GM12878 (cell line): ENCODE results near the gene HORMAD2. TPM values are rescaled to one million over a fixed set of nuclear protein-coding genes. Genes with fewer than 3 reads are reported as not detected.

ENCODE experiments used
- ATAC-seq: fragments of 200-7000 bp; cut with Tn5 transposase; 3 replicates; pipeline ENCODE4 v1.9.1; 2020; ENCODE audit warnings: mild to moderate bottlenecking, moderate library complexity
- BruUV-seq: library from RNA; stranded (reverse); fragments of 400-500 nt; replicated peaks from 2 replicates; lab custom pipeline; 2021; lab: Mats Ljungman, UMichigan
- CTCF ChIA-PET: fragments of 300-600 bp; sonication (Branson Sonifier 250); formaldehyde crosslinking; extraction: SDS; loops from one replicate; lab custom pipeline; 2021; ENCODE audit warnings: inconsistent platforms; lab: Yijun Ruan, JAX
- POLR2A ChIA-PET: fragments of 350-600 bp; formaldehyde crosslinking; extraction: SDS; loops from one replicate; lab custom pipeline; 2021; ENCODE audit warnings: inconsistent platforms; lab: Charles Lee
- RAD21 ChIA-PET: fragments of 300-600 bp; sonication (Branson Sonifier 250); formaldehyde crosslinking; loops from one replicate; lab custom pipeline; 2023; ENCODE audit warnings: antibody characterized with exemption; ENCODE audit not compliant: unreplicated experiment; lab: Charles Lee
- SMC1A ChIA-PET: fragments of 300-600 bp; sonication (Branson Sonifier 250); formaldehyde crosslinking; loops from one replicate; lab custom pipeline; 2023; ENCODE audit not compliant: unreplicated experiment, uncharacterized antibody; lab: Charles Lee
- DNase-seq: peaks from one replicate; pipeline ENCODE4 v3.0.0-alpha.2; 2011; ENCODE audit warnings: low read depth, low spot score
- FAIRE-seq: peaks from 3 replicates; lab custom pipeline; 2011; peaks lifted over from hg19 to GRCh38; lab: Jason Lieb, UNC
- H2AFZ ChIP-seq: 2 replicates; pipeline ENCODE4 v1.6.0; 2011; ENCODE audit warnings: low read depth, low read length, control low read depth; ENCODE audit not compliant: control insufficient read depth
- H3K27ac ChIP-seq: 2 replicates; pipeline ENCODE4 v1.5.1; 2011; ENCODE audit warnings: control low read depth; ENCODE audit not compliant: control insufficient read depth, insufficient read depth
- H3K27me3 ChIP-seq, 2 experiments: replicated peaks in 1 of 2; 2 replicates each; pipeline versions ENCODE4 v1.6.0 to v1.6.1; 2011; ENCODE audit warnings: low read length in 1 of 2; ENCODE audit not compliant: control insufficient read depth in 2 of 2, insufficient read depth in 2 of 2
- H3K36me3 ChIP-seq, 2 experiments: 2 replicates each; pipeline ENCODE4 v1.5.1; 2011; ENCODE audit warnings: low read length in 1 of 2; ENCODE audit not compliant: control insufficient read depth in 2 of 2, insufficient read depth in 2 of 2
- H3K4me1 ChIP-seq: 2 replicates; pipeline ENCODE4 v1.6.1; 2011; ENCODE audit warnings: mild to moderate bottlenecking, low read length, moderate library complexity, mixed read lengths; ENCODE audit not compliant: control insufficient read depth, insufficient read depth
- H3K4me2 ChIP-seq: 2 replicates; pipeline ENCODE4 v1.6.0; 2011; ENCODE audit warnings: control low read depth; ENCODE audit not compliant: control insufficient read depth, insufficient read depth
- H3K4me3 ChIP-seq: fragments of 200-600 bp; sonication (generic); 2 replicates; pipeline ENCODE4 v1.5.1; 2016
- H3K79me2 ChIP-seq: 2 replicates; pipeline ENCODE4 v1.6.0; 2011; ENCODE audit warnings: low read length; ENCODE audit not compliant: control insufficient read depth, insufficient read depth
- H3K9ac ChIP-seq: 2 replicates; pipeline ENCODE4 v1.8.0; 2011; ENCODE audit warnings: low read length, control low read depth, mixed read lengths; ENCODE audit not compliant: control insufficient read depth, insufficient read depth
- H3K9me3 ChIP-seq: replicated peaks from 3 replicates; pipeline ENCODE4 v1.5.1; 2011; ENCODE audit warnings: mild to moderate bottlenecking, low read length; ENCODE audit not compliant: control insufficient read depth, insufficient read depth
- H4K20me1 ChIP-seq: 2 replicates; pipeline ENCODE4 v1.6.0; 2011; ENCODE audit not compliant: control insufficient read depth, insufficient read depth
- ASH2L ChIP-seq: fragments of 300-600, 200-600 bp; sonication (generic); IDR thresholded peaks from 2 replicates; pipeline ENCODE4 v1.6.1; 2017; ENCODE audit warnings: low read depth, mild to moderate bottlenecking, borderline replicate concordance
- E2F8 ChIP-seq: fragments of 450-650 bp; IDR thresholded peaks from 2 replicates; pipeline ENCODE4 v1.6.1; 2018; ENCODE audit warnings: mild to moderate bottlenecking, low read depth, moderate library complexity; ENCODE audit not compliant: partially characterized antibody
- MYB ChIP-seq: fragments of 150-350 bp; IDR thresholded peaks from 2 replicates; pipeline ENCODE4 v1.6.1; 2014; ENCODE audit warnings: mild to moderate bottlenecking, low read depth, low read length, borderline replicate concordance
- NR2C1 ChIP-seq: fragments of 450-650 bp; IDR thresholded peaks from 2 replicates; pipeline ENCODE4 v1.6.1; 2017; ENCODE audit warnings: antibody characterized with exemption, mild to moderate bottlenecking, moderate library complexity
- STAT1 ChIP-seq: fragments of 450-650 bp; conservative IDR thresholded peaks from 2 replicates; pipeline ENCODE4 v1.6.1; 2014; ENCODE audit warnings: antibody characterized with exemption, mild to moderate bottlenecking
- SUPT20H ChIP-seq: IDR thresholded peaks from 2 replicates; pipeline ENCODE4 v1.6.1; 2011; ENCODE audit warnings: low read depth, mild to moderate bottlenecking, low read length, moderate library complexity, borderline replicate concordance; ENCODE audit not compliant: control insufficient read depth
- SUZ12 ChIP-seq: fragments of 200-600 bp; sonication (generic); IDR thresholded peaks from one replicate; pipeline ENCODE4 v1.6.1; 2018; ENCODE audit warnings: antibody characterized with exemption, mild to moderate bottlenecking; ENCODE audit not compliant: unreplicated experiment
- WGBS: methylation state at CpG from one replicate; pipeline ENCODE4 v1.1.6; 2016; ENCODE audit warnings: low lambda C conversion rate; ENCODE audit not compliant: insufficient replicate concordance, insufficient coverage; ENCODE audit errors: missing lambda C conversion rate; 5-methylcytosine and 5-hydroxymethylcytosine counted together
- in situ Hi-C: fragments of 300-500 bp; cut with MboI; formaldehyde crosslinking; loops from 9 replicates; pipeline ENCODE4 v1.14.3; 2018; ENCODE audit warnings: mixed read lengths
- intact Hi-C: fragments of 100-400 bp; cut with micrococcal nuclease; formaldehyde crosslinking; loops from one replicate; pipeline ENCODE4 v1.14.2; 2022; ENCODE audit not compliant: unreplicated experiment
- polyA plus RNA-seq, 11 experiments: library from polyadenylated mRNA; depleted of rRNA in 4 of 11; unstranded in 6 of 11; stranded (reverse) in 5 of 11; fragments of >200 nt; fragmentation: Nextera tagmentation in 4 of 11; fragmentation: Illumina TruSeq in 1 of 11; extraction: Ambion mirVana in 4 of 11; extraction: Trizol in 1 of 11; gene quantifications; 1 replicate in 1 of 11; 2 replicates in 10 of 11; pipeline versions ENCODE4 v1.2.1 to v1.2.3, GENCODE V29; 2011 to 2016; ENCODE audit warnings: inconsistent platforms in 2 of 11, missing spikeins in 2 of 11, low read depth in 1 of 11
- total RNA-seq, 4 experiments: library from RNA; depleted of rRNA in 3 of 4; stranded (reverse); fragments of >200 nt in 3 of 4; fragmentation: Illumina TruSeq in 1 of 4; extraction: Trizol in 1 of 4; gene quantifications; 2 replicates each; pipeline versions ENCODE4 v1.2.1 to v1.2.3, GENCODE V29; 2013 to 2021

Gene HORMAD2
- total and polyA plus RNA-seq, 10 of the 15 experiments (the other 5 are each of a cell fraction or from before 2014, with no cell fraction given): 0.07 to 0.13 TPM; not detected in 8

- no peak for TF ChIP-seq E2F8
- TF ChIP-seq MYB: no peak
Observed at GRCh38 chr22:30158744-30159500, 78.7 kb downstream of the HORMAD2 start (continued).

GRCh38 chr22:30159561-30160353 is 79.5 kb downstream of the HORMAD2 start:
- H3K4me1 ChIP-seq: no peaks in the 10 kb centered on the region
- POLR2A ChIA-PET: no interaction called here
- no peak overlapping the region for H3K4me2 ChIP-seq
- no peak for FAIRE-seq
- no peak for ATAC-seq
- no peak overlapping the region for H3K4me3 ChIP-seq
- H3K79me2 ChIP-seq: no peaks in the 10 kb centered on the region
- H4K20me1 ChIP-seq: no peaks in the 10 kb centered on the region
- no peaks in the 10 kb centered on the region for H3K36me3 ChIP-seq
- CTCF ChIA-PET: interaction anchor here (0.6 to 1.5 kb wide), 3 partner anchors 24 to 618 kb away, joined by 3 read pairs; no protein-coding TSS in a partner anchor
- no peak overlapping the region for H2AFZ ChIP-seq
- SMC1A ChIA-PET: interaction anchor here (1.0 kb wide), 1 partner anchor 19 kb away, joined by 3 read pairs; no protein-coding TSS in a partner anchor
- in situ Hi-C loops (no loop called here), intact Hi-C loops (no loop called here)
- H3K27ac ChIP-seq: no peak overlapping the region
- no peak for DNase-seq
- no peak overlapping the region for H3K9ac ChIP-seq
- TF ChIP-seq STAT1 (no peak), ASH2L (no peak), NR2C1 (no peak), SUPT20H (no peak), E2F8 (no peak), SUZ12 (no peak)
- H3K27me3 ChIP-seq: no peaks in the 10 kb centered on the region; a peak in 1 of 4 replicates
- BruUV-seq: no TSS peak
- no peaks in the 10 kb centered on the region for H3K9me3 ChIP-seq
- RAD21 ChIA-PET: interaction anchor here (1.6 kb wide), 1 partner anchor 39 kb away, joined by 3 read pairs; no protein-coding TSS in a partner anchor
- WGBS: 0% methylated on average over 2 of the region's 2 CpGs
